Erythroblast (primary cell): Measurements from ENCODE around the gene P2RY14.

ENCODE experiments used
- DNase-seq, 2 experiments: peaks; one replicate each; lab custom pipeline; 2025; lab: John Stamatoyannopoulos, UW
- GATA1 ChIP-seq: IDR thresholded peaks from 2 replicates; pipeline ENCODE4 v1.6.1; 2011; ENCODE audit warnings: low read depth, mild to moderate bottlenecking, control low read depth, low read length, moderate library complexity
- POLR2A ChIP-seq: IDR thresholded peaks from 2 replicates; pipeline ENCODE4 v1.6.1; 2011; ENCODE audit warnings: mild to moderate bottlenecking, low read length

The P2RY14 gene

DNA sequence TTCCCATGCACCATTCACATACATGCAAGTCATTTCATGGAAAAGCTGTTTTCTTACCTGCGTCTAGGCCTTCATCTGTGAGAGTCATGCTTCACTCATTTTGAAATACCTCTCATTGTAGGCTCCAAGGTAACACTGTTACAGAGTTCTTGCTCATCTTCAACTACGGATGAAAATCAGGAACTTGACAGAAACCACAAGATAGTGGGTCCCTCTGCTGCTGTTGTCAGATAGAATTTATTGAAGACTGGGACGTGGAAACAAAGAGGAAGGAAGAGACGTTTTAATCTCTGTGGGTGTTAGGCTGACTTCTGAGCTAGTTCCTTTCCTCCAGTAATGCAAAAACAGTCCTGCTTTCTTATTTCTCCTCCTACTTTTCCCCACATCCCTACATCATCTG, at the start of gene P2RY14:
Gene P2RY14, minus strand, starts transcription at position 313 of the 400 bp plus-strand sequence. CDS start 64,226 bp downstream, outside the sequence.
- no peak for TF ChIP-seq POLR2A
- no peak for TF ChIP-seq GATA1
- no peak for DNase-seq

DNA sequence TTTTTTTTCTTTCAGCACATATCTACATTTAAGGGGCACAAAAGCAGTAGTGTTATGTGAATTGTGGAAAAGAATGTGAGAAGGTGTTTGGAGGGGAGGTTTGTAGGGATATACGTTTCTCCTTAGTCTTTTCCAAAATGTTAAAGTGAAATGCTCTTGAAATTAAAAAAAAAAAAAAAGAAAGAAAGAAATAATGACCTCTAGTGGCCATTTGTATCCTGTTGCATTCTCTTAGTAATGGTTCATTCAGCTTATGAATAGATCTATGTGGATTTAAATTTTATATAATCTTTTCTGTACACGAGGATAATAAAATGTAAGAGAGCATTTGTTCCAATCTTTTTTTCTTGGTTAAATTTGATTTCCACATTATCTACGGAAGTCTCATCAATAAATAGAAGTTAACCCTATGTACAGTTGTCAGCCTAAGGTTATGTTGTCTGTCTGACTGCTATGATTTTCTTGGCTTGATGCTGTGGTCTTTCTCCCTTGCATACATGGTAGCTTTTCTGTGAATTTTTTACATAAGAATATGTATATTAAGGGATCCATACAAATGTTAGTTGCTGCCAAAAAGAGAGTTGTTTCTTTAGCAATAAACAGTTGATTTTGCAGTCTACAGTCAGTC, 49.3 kb upstream of the P2RY14 start:
- peak in 1 of 2 experiments; percentile 27 for DNase-seq
- TF ChIP-seq POLR2A (no peak), GATA1 (no peak)

DNA sequence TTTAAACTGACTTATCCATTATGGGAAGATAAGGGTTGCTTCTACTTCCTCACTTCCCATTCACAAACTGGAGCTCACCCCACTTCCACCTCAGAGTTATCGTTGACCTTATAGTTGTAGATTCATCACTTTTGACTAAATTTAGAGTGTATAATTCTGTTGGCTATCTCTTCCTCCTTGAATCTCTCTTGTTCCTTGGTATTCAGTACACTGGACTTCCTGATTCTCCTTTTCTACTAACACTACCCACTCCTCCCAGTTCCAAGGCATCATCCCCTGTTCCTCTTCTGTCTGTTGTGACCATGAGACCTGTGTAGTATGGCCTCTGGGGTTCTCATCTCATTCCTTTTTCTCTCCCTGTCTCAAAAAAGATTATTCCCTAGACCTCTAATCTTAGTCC, 44.2 kb upstream of the P2RY14 start:
- TF ChIP-seq POLR2A (no peak), GATA1 (no peak)
- DNase-seq = no peak

DNA sequence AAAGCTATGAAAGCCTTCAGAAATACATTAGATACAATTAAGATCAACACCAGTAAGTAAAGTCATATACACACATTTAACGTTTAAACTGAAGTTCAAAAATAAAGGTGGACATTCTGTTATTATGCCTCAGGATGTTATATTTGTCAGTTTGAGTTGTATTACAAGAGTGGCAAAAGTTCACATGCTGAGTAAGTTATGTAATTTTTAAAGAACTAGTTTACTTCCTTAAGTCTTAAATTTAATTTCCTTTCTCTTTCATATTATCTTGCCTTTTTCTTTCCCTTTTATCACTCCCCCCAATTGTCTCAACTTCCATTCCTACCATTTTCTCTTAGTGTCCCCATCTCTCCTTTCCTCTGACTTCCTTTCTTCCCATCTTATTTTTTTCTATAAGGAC, 43.2 kb upstream of the P2RY14 start:
- TF ChIP-seq GATA1 (no peak), POLR2A (no peak)

DNA sequence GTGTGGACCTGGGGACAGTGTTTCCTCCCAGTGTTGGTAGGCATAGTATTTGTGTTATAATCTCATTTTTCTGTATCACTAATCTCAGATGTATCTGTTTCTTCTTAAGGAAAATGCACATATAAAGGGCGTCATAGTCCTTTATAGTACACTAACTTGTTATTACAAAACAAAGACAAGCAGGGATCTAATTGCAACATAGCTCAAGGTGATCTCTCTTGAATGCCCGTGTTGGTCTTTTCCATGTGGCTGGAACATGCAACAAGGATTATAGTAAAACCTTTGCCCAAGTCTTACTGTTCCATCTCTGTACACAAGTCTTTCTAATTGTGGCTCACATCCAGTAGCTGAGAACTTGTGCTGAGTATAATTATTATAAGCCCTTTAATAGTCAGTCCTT, 41.8 kb upstream of the P2RY14 start:
- no peak for DNase-seq
- TF ChIP-seq GATA1 (no peak), POLR2A (no peak)

More for the DNA sequence above, 43.2 kb upstream of the P2RY14 start:
- no peak for DNase-seq

DNA sequence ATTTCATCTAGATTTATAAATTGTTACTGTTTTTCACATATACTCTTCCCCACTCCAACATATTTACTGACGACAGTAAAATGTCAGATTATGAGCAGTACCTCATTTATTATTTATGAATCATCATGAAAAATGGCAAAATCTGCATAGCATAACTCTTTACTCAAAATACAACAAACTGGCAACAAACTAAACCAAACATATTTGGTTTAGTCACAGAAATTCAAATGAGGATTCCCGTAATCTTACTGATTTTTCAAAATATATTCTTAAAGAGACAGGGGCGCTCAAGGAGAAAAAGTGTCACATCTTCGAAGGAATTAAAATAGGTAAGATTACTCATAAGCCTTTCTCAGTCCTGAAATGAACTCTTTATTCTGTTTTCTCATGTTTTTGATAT, 41.3 kb upstream of the P2RY14 start:
- TF ChIP-seq POLR2A = no peak
- TF ChIP-seq GATA1 = no peak
- no peak for DNase-seq

DNA sequence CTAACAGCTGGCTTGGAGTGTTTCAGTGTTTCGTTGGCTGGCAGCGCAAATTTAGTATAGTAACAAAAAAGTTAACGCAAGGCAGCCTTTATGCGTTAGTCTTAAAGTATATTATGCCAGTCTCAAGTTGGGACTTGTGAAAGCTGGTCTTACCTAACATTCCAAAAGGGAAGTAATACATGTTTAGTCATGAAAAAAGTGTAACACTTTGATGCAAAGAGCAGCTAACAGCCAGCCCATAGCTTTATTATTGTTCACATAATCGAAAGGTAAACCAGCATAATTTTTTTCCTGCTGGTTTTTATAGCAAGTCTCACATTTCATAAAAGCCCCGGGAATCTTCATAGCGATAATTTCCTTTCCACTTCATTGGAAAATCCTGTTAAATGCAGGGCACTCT, 40.6 kb upstream of the P2RY14 start:
- DNase-seq = no peak
- TF ChIP-seq POLR2A (no peak), GATA1 (no peak)

DNA sequence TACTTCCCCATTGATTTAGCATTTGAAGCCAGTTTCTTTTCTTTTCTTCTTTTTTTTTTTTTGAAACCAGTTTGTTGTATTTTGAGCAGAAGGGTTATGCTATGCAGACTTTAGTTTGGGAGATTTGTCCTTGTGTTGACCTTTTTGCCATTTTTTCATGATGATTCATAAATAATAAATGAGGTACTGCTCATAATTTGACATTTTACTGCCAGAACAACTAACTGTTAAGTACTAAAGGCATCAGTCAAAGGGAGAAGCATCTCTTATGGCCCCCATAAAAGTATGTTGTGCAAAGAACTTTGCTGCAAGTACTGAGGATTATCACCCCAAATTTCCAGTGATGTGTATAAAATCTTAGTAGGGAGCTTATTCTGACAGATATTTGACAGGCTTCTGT, 40.0 kb upstream of the P2RY14 start:
- TF ChIP-seq GATA1 = no peak
- no peak for TF ChIP-seq POLR2A
- no peak for DNase-seq

DNA sequence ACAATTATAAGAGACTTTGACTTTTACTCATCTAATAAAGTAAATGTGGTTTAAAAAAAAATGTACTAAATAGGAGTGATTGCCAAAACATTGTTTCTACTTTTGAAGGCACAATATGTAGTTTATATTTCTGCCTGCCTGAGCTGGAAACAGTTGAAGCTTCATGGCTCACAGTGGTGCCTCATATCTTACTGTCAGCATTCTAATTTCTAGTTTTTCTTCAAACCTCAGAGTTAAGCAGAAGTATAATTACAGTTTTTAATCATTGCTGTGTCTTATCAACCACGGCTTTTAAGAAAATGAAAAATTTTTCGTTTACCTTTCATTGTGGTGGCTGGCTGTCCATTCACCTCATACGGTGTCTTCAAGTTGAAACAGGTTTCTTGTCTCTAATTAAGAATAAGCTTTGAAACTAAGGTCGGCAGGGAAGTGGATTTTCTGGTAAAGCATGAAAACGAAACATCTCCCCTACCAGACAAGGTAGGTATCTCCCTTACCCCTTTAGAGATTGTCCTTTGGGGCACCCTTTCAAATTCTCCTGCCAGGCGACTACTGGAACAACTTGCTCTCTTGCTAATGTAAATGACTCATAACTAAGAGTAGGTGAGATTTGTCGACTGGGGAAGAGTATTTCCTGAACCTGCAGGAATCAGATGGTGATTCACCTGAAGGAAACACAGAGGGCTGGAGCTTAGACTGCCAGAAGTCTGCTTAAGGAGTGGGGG, 38.1 kb upstream of the P2RY14 start, which contains the start of gene GPR87:
Gene GPR87, minus strand, starts transcription at position 554 of the 725 bp plus-strand sequence. CDS start 16,720 bp downstream, outside the sequence.
- TF ChIP-seq GATA1 (no peak), POLR2A (no peak)
- no peak for DNase-seq

DNA sequence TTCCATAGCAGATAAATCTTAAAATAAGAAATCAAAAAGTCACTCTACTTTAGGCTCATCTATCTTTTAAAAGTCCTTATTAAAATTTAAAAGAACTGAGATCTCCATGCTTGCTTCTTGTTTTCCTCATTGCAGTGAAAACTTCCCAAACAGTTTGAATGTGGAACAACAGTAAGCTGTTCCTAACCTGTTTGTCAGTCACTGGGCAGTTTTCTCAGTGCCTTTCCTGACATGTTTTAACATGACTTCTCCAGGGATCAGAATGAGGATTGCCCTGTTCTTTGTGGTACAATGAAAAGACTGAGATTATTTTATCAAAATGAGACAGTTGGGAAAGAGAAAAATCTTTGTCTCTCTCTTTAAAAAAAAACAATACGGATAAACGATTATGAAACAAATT, 37.5 kb upstream of the P2RY14 start:
- TF ChIP-seq POLR2A (no peak), GATA1 (no peak)
- no peak for DNase-seq

DNA sequence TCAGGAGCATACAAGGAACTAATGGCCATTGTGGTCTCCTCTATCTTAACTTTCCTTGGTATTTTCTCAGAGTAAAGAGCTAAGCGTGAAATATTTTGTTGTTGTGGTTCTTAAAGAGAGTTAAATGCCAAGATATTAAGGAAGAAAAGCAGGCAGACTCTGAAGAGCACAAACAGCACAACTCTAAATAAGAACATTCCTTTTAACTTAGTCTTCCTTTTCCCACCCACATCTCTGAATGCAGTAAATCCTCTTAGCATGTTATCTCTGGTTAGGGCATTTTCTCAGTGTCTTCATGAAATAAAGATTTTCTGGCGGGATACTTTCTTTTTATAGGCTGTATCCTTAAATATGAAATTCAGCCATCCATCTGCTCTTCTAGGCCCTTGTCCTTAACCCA, 36.8 kb upstream of the P2RY14 start:
- TF ChIP-seq POLR2A (no peak), GATA1 (no peak)
- no peak for DNase-seq

DNA sequence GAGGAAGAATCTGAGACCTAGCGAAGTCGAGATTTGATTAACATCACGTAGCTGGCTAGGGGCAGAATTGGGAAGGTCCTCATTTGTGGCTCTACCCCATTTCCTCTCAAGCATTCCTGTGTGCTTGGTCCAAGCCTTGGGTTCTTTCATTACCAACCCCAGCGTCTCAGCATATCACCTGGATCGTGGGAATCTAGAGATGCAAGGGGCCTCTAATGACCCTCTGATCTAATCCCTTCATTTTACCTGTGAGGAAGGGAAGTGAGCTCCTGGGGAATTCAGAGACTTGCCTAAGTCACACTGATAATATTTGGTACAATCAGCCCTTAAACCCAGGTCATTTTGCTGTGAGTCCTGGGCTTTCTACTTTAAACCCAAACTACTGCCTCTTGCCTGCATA, 36.3 kb upstream of the P2RY14 start:
- no peak for TF ChIP-seq POLR2A
- no peak for TF ChIP-seq GATA1
- DNase-seq = no peak

DNA sequence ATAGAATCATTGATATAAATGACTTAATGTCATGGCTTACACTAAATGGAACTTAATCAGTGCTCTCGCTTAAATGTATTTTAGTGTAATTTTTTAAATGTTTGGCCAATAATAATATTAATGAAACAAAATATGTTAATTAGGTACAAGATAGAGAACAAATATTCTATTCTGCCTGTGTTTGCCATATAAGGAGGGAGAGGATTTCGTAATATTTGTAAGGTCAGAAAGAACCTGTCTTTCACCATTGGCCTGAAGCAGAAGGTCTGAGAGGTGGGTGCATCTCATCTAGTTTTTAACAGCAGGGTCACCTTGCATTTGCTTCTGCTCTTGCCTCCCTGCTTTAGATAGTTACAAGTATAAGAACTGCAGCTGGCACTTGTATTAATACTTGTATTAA, 35.8 kb upstream of the P2RY14 start:
- no peak for DNase-seq
- TF ChIP-seq GATA1 (no peak), POLR2A (no peak)

DNA sequence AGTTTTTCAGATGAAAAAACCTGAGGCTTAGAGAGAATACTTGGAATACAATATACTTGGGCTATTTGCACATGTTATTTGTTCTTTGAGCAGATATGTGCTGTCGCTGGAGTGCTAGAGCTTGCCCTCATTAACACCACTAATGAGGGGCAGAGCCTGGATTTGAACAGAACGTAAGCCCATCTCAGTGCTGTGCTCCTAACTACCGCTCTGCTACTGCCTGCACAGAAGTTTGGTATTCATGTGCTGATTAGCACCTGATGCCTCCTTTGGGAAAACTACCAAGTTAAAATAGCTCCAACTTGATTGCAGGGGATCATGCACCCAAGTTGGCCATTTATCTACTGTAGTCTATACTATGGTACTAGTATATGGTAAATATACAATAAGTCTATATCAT, 34.6 kb upstream of the P2RY14 start:
- no peak for TF ChIP-seq POLR2A
- TF ChIP-seq GATA1 = no peak
- DNase-seq = no peak

DNA sequence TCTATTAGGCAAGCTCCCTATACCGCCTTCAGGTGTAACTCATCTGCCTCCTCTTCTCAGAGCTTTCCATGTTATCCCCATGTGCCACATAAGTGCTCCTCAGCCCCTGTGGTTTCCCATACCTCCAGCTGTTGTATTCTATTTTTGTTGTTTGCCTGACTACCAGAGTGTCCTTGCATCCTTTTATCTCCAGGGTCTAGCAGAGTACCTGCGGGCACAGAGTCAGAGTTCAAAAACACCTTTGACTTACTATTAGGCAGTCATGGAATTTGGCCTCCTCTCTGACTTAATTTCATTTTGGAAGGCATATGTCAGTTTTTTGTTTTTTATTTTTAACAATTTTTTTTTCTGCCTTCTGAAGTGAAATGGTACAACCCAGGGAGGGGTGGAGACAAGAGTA, 31.2 kb upstream of the P2RY14 start:
- TF ChIP-seq GATA1 = no peak
- TF ChIP-seq POLR2A = no peak
- no peak for DNase-seq
